Colon (tissue), 2 donors: ENCODE results near the gene EDIL3.
"Not testable (repeated sequence)": the region's sequence is repeated elsewhere in the genome, so short reads cannot be mapped to it uniquely, and the experiment has no call there.

ENCODE experiments used
- FAIRE-seq: peaks from 2 replicates; lab custom pipeline; 2012; peaks lifted over from hg19 to GRCh38; lab: Jason Lieb, UNC
- donor health status: control.
- donor health status: control.

EDIL3 gene

GRCh38 chr5:84063041-84063440 lies 321.6 kb downstream of the EDIL3 start:
- FAIRE-seq: no peak

GRCh38 chr5:84059672-84060071 lies 325.0 kb downstream of the EDIL3 start:
- no peak for FAIRE-seq

- no peak for FAIRE-seq
Measured at GRCh38 chr5:84058561-84058960, 326.1 kb downstream of the EDIL3 start.

- FAIRE-seq: no peak
Measured at GRCh38 chr5:84057211-84057610, 327.5 kb downstream of the EDIL3 start.

DNA sequence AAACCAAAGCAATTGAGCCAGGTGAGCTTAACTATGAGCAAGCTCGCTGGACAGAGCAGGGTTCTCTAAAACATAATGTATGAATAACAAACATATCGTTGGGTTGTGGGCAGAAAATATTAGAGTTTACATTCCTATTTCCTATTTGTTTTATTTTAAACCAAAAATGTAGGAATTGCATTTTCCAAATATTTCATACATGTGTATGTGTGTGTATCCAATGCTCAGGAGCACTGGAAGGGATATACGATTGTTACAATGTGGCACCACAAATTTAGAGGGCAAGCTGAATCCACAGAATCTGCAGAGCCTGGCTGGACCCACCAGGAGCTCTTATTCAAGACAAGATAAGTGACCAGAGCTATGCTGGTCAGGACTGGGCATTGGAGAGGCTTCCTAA lies 338.7 kb downstream of the EDIL3 start:
- FAIRE-seq: no peak

DNA sequence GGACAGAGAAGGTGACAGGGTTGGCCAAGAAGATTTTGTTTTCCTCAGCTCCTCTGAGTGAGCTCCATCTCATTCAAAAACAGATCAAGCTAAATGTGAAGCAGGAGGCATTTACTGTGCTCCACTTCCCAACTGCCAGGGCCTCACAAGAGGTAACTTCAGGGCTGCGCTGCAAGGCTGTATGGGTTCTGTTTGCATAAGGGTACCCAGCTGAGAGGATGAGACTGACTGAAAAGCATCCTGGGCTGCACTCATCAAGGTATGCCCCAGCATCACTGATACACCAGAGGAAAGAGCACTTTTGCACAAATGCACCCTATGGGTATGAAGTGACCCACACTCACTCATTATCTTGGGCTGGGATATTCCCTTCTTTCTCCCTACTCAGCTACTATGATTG lies 347.8 kb downstream of the EDIL3 start:
- no peak for FAIRE-seq

DNA sequence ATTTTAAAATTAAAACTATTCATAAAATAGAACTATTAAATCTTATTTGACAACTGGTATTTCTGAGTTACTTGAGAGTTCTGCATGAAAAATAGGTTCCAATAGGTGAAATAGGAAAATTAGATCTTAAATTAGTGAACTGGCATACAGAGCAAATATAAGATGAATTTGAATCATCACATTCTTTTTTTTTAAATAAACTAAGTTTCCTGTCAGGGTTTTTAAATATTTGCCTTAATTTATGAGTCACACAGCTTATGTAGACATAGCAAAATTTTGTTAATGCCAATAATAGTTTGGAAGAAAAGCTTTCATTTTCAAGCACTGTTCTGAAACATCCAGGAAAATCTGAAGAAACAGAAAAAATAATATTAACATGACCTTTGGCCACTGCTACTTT lies 352.4 kb downstream of the EDIL3 start:
- FAIRE-seq: peak; percentile 31

DNA sequence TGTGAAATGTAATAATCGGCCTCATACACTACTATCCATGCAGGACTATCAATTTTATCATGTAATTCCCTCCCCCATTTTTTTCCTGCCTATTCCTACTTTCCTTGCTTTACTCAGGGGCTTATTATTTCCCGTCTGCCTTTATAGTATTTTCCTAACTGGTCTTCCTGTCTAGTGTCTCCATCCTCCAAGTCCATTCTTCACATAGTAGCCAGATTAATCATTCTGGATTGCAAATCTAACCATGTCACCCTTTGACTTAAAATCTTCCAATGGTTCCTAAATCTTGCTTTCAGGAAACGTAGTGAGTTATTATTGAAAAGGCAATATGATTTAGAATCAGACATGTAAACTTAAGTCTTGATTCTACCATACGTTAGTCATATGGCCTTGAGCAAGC lies 356.6 kb downstream of the EDIL3 start:
- no peak for FAIRE-seq

GRCh38 chr5:84018521-84018920 lies 366.2 kb downstream of the EDIL3 start:
- FAIRE-seq: not testable (repeated sequence)

DNA sequence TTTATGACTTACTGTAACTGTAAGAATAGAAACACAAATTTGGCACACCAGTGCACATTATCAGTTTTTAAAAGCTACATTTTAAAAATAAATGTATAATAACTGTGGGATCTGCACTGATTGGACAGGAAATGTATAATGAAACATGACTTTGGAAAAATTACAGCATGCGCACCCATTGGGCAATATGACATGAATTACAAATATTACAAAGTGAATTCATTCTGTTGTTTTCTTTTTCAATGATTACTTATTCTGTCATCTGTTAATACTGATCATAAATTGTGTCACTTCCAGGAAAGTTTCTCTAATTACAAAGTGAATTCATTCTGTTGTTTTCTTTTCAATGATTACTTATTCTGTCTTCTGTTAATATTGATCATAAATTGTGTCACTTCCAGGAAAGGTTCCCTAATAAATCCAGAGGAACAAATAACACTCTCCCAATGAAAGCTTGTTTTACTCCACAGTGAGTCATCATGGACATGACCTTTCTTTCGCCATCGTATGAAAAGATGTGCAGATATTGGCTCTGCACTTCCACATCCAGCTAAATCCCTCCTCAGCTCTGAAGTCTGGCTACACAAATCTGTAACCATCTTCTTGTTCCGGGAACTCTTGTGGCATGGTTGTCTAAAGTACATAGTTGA lies 367.0 kb downstream of the EDIL3 start:
- FAIRE-seq: no peak

GRCh38 chr5:84016085-84016484 lies 368.6 kb downstream of the EDIL3 start:
- no peak for FAIRE-seq

- no peak for FAIRE-seq
Measured at GRCh38 chr5:84014966-84015365, 369.7 kb downstream of the EDIL3 start.

GRCh38 chr5:83993803-83994202 lies 390.9 kb downstream of the EDIL3 start:
- FAIRE-seq: no peak

GRCh38 chr5:83991566-83992224 lies 393.0 kb downstream of the EDIL3 start:
- FAIRE-seq: no peak

DNA sequence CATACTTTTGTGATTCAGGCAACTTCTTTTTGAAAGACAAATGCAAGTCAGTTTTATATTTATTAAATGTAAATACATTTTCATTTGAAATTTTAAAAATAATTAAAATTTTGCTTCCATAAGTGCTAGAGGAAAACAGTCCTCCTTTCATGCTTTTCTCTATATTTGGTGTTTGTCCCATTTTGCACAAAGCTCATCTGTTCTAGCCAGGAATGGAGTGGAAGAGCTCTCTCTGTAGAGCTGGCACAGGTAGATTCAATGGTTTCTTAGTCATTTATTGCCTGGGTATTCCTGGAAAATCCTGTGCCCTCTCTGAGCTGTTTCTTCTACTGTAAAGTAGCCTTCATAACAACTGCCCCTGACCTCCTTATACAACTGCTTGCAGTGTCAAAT lies 396.4 kb downstream of the EDIL3 start:
- FAIRE-seq: no peak

DNA sequence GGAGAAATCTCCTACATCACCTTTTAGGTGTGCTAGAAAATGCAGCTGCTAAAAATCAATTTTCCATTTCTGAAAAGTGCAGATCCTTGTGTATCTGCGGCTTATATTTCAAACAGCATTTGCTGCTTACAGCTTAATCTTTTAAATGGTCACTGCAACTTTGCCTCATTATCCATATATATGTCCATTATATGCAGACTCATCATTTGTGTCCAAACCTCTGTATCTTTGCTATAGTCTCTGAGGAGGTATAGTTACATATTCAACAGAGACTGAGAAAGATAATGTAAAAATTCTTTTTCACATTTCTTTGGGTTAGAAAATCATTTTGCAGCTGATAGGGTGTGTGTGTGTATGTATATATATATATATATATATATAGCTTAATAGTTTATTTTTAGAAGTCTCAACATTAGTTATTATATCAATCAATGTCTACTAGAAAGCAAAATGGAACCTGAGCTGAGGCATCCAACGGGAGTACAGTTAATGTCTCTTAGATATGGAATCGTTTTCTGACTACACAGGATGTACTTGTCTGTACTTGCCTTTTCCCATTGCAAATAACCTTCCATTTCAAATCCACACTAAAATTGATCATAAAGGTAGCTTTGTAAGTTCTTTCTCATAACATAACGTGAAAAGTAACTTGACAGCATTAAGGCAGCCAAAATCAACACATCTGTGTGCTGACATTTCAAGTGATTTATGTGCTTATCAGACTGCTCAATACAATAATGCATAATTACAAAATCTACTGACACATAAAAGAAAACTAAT lies 397.0 kb downstream of the EDIL3 start:
- FAIRE-seq: no peak

DNA sequence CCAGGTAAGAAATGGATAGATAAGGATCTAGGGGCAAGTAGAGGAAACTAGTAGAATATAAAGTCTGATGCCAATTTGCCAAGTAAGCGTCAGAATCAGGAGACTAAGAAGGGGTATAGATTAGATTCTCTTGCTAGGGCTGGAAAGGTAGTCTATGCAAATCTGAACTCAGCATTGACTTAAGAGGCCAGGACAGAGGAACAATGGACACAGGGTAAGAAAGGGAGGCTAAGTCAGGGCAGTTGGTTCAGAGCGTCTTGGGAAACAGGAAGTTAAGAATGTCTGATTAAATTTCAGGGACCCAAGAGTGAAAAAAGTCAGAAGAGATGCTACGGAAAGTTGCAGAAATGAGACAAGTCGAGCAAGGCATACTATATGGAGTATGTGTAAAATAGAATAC lies 400.8 kb downstream of the EDIL3 start:
- FAIRE-seq: no peak

- no peak for FAIRE-seq
Measured at GRCh38 chr5:83973925-83974815, 410.5 kb downstream of the EDIL3 start.

DNA sequence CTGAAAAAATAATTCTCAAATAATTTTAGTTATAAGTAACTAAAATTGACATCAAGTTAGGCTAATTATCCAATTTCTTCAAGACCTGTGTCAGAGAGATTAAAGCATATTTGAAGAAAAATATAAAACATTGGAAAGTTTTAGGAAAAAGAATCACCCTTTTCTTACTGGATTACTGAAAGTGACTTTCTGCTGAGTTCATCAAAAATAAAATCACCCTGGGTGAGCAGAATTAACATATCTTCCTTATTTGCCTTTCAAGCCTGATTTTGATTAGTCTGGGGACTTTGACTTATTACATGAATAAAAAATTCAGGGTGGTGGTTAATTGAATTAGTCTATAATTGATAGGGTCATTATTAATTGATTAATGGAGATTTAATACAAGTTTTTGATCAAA lies 411.8 kb downstream of the EDIL3 start:
- FAIRE-seq: no peak

DNA sequence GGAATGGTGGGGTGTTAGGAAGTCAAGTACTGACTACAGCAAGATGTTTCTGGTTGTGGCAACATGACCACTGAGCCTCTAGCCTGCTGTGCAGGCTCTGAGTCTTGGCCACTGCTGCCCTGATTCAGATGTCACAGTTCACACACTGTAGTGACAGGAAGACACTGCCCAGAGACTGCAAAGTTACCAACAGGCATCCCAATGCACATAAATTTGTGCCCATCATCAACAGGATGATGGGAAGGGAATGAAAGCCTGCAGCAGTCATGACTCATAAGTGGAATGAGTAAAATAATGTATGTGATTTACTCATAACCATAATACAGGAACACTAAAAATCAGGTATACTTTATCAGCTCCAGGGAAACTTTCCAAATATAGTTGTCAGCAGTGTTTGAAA lies 412.4 kb downstream of the EDIL3 start:
- no peak for FAIRE-seq

GRCh38 chr5:83967417-83967816 lies 417.3 kb downstream of the EDIL3 start:
- FAIRE-seq: no peak

GRCh38 chr5:83965441-83965840 lies 419.2 kb downstream of the EDIL3 start:
- no peak for FAIRE-seq
